ENCODE data around the gene PCSK5. TPM values are rescaled to one million over a fixed set of nuclear protein-coding genes. Genes with fewer than 3 reads are reported as not detected.
A peak's percentile ranks its signal among the peaks of the same experiment; 100 is the strongest.

Gene PCSK5
- total RNA-seq, 1 experiment from 2014 or later, result 7.5 TPM

DNA sequence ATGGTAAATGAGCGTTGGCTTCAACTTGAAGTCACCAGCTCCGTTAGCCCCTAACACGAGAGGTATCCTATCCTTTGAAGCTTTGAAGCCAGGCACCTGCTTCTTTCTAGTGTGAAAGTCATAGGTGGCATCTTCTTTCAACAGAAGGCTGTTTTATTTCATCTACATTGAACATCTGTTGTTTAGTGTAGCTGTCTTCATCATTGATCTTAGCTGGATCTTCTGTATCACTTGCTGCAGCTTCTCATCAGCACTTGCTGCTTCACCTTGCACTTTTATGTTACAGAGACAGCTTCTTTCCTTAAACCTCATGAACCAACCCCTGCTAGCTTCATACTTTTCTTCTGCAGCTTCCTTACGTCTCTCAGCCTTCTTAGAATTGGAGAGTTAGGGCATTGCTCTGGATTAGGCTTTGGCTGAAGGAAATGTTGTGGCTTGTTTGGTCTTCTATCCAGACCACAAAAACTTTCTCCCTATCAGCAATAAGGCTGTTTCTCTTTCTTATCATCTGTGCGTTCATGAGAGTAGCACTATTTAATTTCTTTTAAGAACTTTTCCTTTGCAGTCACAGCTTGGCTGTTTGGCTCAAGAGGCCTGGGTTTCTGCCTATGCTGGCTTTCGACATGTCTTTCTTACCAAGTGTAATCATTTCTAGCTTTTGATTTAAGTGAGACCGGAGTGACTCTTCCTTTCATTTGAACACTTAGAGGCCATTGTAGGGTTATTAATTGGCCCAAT is 47.2 kb downstream of the PCSK5 start:
- H3K79me2 ChIP-seq (ENCODE audit: insufficient read depth, low read length), result no peaks in the 10 kb centered on the region
- no peak overlapping the region for H3K14ac ChIP-seq (ENCODE audit: insufficient read depth, low read length)
- no peak overlapping the region for H2BK15ac ChIP-seq (ENCODE audit: low read depth, low read length)
- Mint-ChIP-seq H3K4me3 (no peak overlapping the region), H3K27ac (peak overlapping the region in 1 of 3 experiments; percentile 24; a peak in 2 of 7 replicates), H3K4me1 (peaks cover 3 to 6% of the 10 kb centered on the region in 2 experiments), H3K36me3 (ENCODE audit: insufficient read depth in 1 of 3, low read depth in 3 of 3) (peaks cover 5 to 19% (median 12%) of the 10 kb centered on the region in 3 experiments; a peak in 5 of 7 replicates), H3K27me3 (ENCODE audit: low read depth) (no peaks in the 10 kb centered on the region), H3K9me3 (no peaks in the 10 kb centered on the region; a peak in 1 of 5 replicates)
- H3K27me3 ChIP-seq (ENCODE audit: insufficient read depth, low read length), result no peaks in the 10 kb centered on the region
- H3K4me1 ChIP-seq (ENCODE audit: insufficient read depth, low read length), result no peaks in the 10 kb centered on the region; the same call in 1 of the 2 replicates
- H2BK12ac ChIP-seq (ENCODE audit: insufficient read length, low read depth, low read length), result no peak overlapping the region
- no peak overlapping the region for H3K9ac ChIP-seq (ENCODE audit: extremely low read depth, insufficient read length, low read length)
- H3K79me1 ChIP-seq (ENCODE audit: insufficient read depth, low read depth, low read length, poor library complexity, severe bottlenecking), result no peaks in the 10 kb centered on the region
- no peak overlapping the region for H3K23ac ChIP-seq (ENCODE audit: insufficient read length, low read depth, low read length)
- H3K4me2 ChIP-seq (ENCODE audit: insufficient read depth, insufficient read length, low read length), result no peak overlapping the region
- H4K5ac ChIP-seq (ENCODE audit: insufficient read length, low read depth, low read length), result no peak overlapping the region
- H2BK120ac ChIP-seq (ENCODE audit: low read depth, low read length, poor library complexity, severe bottlenecking), result no peak overlapping the region
- TF ChIP-seq, protein P1, sequence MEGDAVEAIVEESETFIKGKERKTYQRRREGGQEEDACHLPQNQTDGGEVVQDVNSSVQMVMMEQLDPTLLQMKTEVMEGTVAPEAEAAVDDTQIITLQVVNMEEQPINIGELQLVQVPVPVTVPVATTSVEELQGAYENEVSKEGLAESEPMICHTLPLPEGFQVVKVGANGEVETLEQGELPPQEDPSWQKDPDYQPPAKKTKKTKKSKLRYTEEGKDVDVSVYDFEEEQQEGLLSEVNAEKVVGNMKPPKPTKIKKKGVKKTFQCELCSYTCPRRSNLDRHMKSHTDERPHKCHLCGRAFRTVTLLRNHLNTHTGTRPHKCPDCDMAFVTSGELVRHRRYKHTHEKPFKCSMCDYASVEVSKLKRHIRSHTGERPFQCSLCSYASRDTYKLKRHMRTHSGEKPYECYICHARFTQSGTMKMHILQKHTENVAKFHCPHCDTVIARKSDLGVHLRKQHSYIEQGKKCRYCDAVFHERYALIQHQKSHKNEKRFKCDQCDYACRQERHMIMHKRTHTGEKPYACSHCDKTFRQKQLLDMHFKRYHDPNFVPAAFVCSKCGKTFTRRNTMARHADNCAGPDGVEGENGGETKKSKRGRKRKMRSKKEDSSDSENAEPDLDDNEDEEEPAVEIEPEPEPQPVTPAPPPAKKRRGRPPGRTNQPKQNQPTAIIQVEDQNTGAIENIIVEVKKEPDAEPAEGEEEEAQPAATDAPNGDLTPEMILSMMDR (conservative IDR thresholded peaks at IDR 0.05), result no peak
- DNase-seq, result no peak
- no CpG with 5 or more reads among the region's 7 CpGs for WGBS (ENCODE audit: extremely low coverage, insufficient read length, low lambda C conversion rate)
- no peak overlapping the region for H2BK5ac ChIP-seq (ENCODE audit: insufficient read length, low read length)
- no peak overlapping the region for H3K4ac ChIP-seq (ENCODE audit: low read depth, low read length)
- H2AK5ac ChIP-seq (ENCODE audit: insufficient read length, low read length), result no peak overlapping the region
- no peaks in the 10 kb centered on the region for H3K9me3 ChIP-seq (ENCODE audit: control insufficient read depth, low read depth, low read length)
- H2BK20ac ChIP-seq (ENCODE audit: low read depth, low read length, poor library complexity, severe bottlenecking), result no peak overlapping the region
- H3K56ac ChIP-seq (ENCODE audit: insufficient read length, low read depth, low read length), result no peak overlapping the region
- no peak overlapping the region for H4K8ac ChIP-seq (replicated peaks; ENCODE audit: insufficient read length, low read depth, low read length)
- no peaks in the 10 kb centered on the region for H3K23me2 ChIP-seq (ENCODE audit: insufficient read length, low read depth, low read length, poor library complexity, severe bottlenecking)
- no peak overlapping the region for H3T11ph ChIP-seq (ENCODE audit: low read length)
- H3K18ac ChIP-seq (ENCODE audit: insufficient read length, low read depth, low read length), result no peak overlapping the region
- H4K20me1 ChIP-seq (ENCODE audit: control insufficient read depth, insufficient read depth, insufficient read length), result no peaks in the 10 kb centered on the region
- no peak overlapping the region for H2AFZ ChIP-seq (ENCODE audit: low read length)
- H3K27ac ChIP-seq (ENCODE audit: insufficient read length, low read depth, low read length), result no peak overlapping the region
- no peak overlapping the region for H4K91ac ChIP-seq (ENCODE audit: insufficient read length, low read depth, low read length)

Measured in H9 (cell line).